H1 (cell line): ENCODE results near the gene PRR7. TPM values are rescaled to one million over a fixed set of nuclear protein-coding genes. Genes with fewer than 3 reads are reported as not detected.

Experiments
- CTCF ChIA-PET: fragments of 300-600 bp; sonication (Branson Sonifier 250); formaldehyde crosslinking; loops from one replicate; lab custom pipeline; 2021; ENCODE audit not compliant: partially characterized antibody; lab: Charles Lee
- POLR2A ChIA-PET: fragments of 300-600 bp; sonication (Branson Sonifier 250); formaldehyde crosslinking; loops from one replicate; lab custom pipeline; 2021; ENCODE audit warnings: inconsistent platforms; ENCODE audit not compliant: partially characterized antibody; lab: Charles Lee
- DNase-seq, 2 experiments: peaks; one replicate each; pipeline versions ENCODE4 v3.0.0 to v3.0.0-alpha.2; 2010 to 2022; ENCODE audit warnings: low spot score in 2 of 2, low read depth in 1 of 2, mixed read lengths in 1 of 2
- FAIRE-seq: peaks from 2 replicates; lab custom pipeline; 2011; peaks lifted over from hg19 to GRCh38; lab: Jason Lieb, UNC
- H2AFZ ChIP-seq: 2 replicates; pipeline ENCODE4 v1.8.1; 2012; ENCODE audit warnings: low read length, inconsistent platforms
- H2AK5ac ChIP-seq: 2 replicates; pipeline ENCODE4 v1.6.1; 2013; ENCODE audit warnings: low read depth, low read length
- H2BK120ac ChIP-seq: replicated peaks from 2 replicates; pipeline ENCODE3; 2013; ENCODE audit warnings: low read depth, low read length, inconsistent platforms
- H2BK12ac ChIP-seq: 2 replicates; pipeline ENCODE4 v1.6.1; 2013; ENCODE audit warnings: low read depth, low read length
- H2BK15ac ChIP-seq: 2 replicates; pipeline ENCODE4 v1.6.1; 2013; ENCODE audit warnings: low read length
- H2BK20ac ChIP-seq: 2 replicates; pipeline ENCODE4 v1.6.1; 2013; ENCODE audit warnings: low read length
- H2BK5ac ChIP-seq: 2 replicates; pipeline ENCODE4 v1.6.1; 2013; ENCODE audit warnings: low read depth, low read length
- H3K14ac ChIP-seq: 2 replicates; pipeline ENCODE4 v1.6.1; 2013; ENCODE audit warnings: inconsistent platforms; ENCODE audit not compliant: insufficient read length
- H3K18ac ChIP-seq: 2 replicates; pipeline ENCODE4 v1.6.1; 2013; ENCODE audit warnings: low read length; ENCODE audit errors: extremely low read depth
- H3K23ac ChIP-seq: 2 replicates; pipeline ENCODE4 v1.6.1; 2013; ENCODE audit warnings: inconsistent platforms; ENCODE audit not compliant: insufficient read length
- H3K23me2 ChIP-seq: 2 replicates; pipeline ENCODE4 v1.6.1; 2013; ENCODE audit warnings: low read depth, low read length
- H3K27ac ChIP-seq: 2 replicates; pipeline ENCODE4 v1.6.1; 2011; ENCODE audit warnings: low read depth, low read length, inconsistent platforms
- H3K27me3 ChIP-seq, 4 experiments: replicated peaks in 1 of 4; 1 replicate in 1 of 4; 2 replicates in 3 of 4; pipeline versions ENCODE4 v1.6.1 to v1.8.1; 2011 to 2013; ENCODE audit warnings: low read length in 3 of 4, mild to moderate bottlenecking in 3 of 4, inconsistent platforms in 2 of 4, mixed read lengths in 2 of 4, moderate library complexity in 1 of 4; ENCODE audit not compliant: control insufficient read depth in 3 of 4, insufficient read depth in 3 of 4; ENCODE audit errors: extremely low read depth in 1 of 4
- H3K36me3 ChIP-seq, 4 experiments: 2 replicates each; pipeline versions ENCODE4 v1.6.1 to v1.8.1; 2011 to 2013; ENCODE audit warnings: mild to moderate bottlenecking in 4 of 4, low read length in 3 of 4, moderate library complexity in 2 of 4, control low read depth in 1 of 4, inconsistent platforms in 1 of 4; ENCODE audit not compliant: insufficient read depth in 4 of 4, control insufficient read depth in 2 of 4
- H3K4ac ChIP-seq: replicated peaks from 2 replicates; pipeline ENCODE3; 2013; ENCODE audit warnings: low read length, low read depth, mixed read lengths, inconsistent platforms; ENCODE audit not compliant: insufficient read length
- H3K4me1 ChIP-seq, 4 experiments: replicated peaks in 1 of 4; 1 replicate in 1 of 4; 2 replicates in 3 of 4; pipeline versions ENCODE4 v1.6.1 to v1.8.1; 2011 to 2013; ENCODE audit warnings: low read length in 3 of 4, inconsistent platforms in 2 of 4, mixed read lengths in 1 of 4; ENCODE audit not compliant: insufficient read depth in 4 of 4, control insufficient read depth in 3 of 4
- H3K4me2 ChIP-seq, 2 experiments: 2 replicates each; pipeline versions ENCODE4 v1.6.1 to v1.8.1; 2011 to 2013; ENCODE audit warnings: low read depth in 2 of 2, low read length in 2 of 2, control low read depth in 1 of 2, inconsistent platforms in 1 of 2, mild to moderate bottlenecking in 1 of 2; ENCODE audit not compliant: insufficient read depth in 1 of 2
- H3K4me3 ChIP-seq, 4 experiments: fragments of 200-600, 300-600 bp in 1 of 4; sonication (generic), shearing (Covaris generic), sonication (Bioruptor Twin) in 1 of 4; 2 replicates each; pipeline versions ENCODE4 v1.5.1 to v1.8.1; 2011 to 2016; ENCODE audit warnings: low read length in 4 of 4, low read depth in 3 of 4, control low read depth in 2 of 4, inconsistent platforms in 2 of 4, mild to moderate bottlenecking in 2 of 4, mixed read lengths in 1 of 4, moderate library complexity in 1 of 4; ENCODE audit not compliant: insufficient read depth in 2 of 4; ENCODE audit errors: extremely low read depth in 1 of 4
- H3K56ac ChIP-seq: replicated peaks from 2 replicates; pipeline ENCODE3; 2013; ENCODE audit warnings: low read depth, mild to moderate bottlenecking, mixed read lengths, low read length, inconsistent platforms; ENCODE audit not compliant: insufficient read length
- H3K79me1 ChIP-seq: 2 replicates; pipeline ENCODE4 v1.6.1; 2013; ENCODE audit warnings: low read depth, low read length, control low read depth
- H3K79me2 ChIP-seq, 2 experiments: 2 replicates each; pipeline versions ENCODE4 v1.6.1 to v1.8.1; 2012 to 2013; ENCODE audit warnings: low read length in 2 of 2, mild to moderate bottlenecking in 2 of 2, inconsistent platforms in 1 of 2; ENCODE audit not compliant: insufficient read depth in 2 of 2, control insufficient read depth in 1 of 2
- H3K9ac ChIP-seq, 4 experiments: replicated peaks in 1 of 4; 1 replicate in 1 of 4; 2 replicates in 3 of 4; pipeline versions ENCODE4 v1.6.1 to v1.8.1; 2011 to 2013; ENCODE audit warnings: low read depth in 3 of 4, low read length in 3 of 4, control low read depth in 2 of 4, mild to moderate bottlenecking in 2 of 4, moderate library complexity in 2 of 4, inconsistent platforms in 1 of 4; ENCODE audit errors: extremely low read depth in 1 of 4
- H3K9me3 ChIP-seq, 2 experiments: 2 replicates each; pipeline versions ENCODE4 v1.6.1 to v1.8.1; 2012 to 2013; ENCODE audit warnings: mild to moderate bottlenecking in 2 of 2, moderate library complexity in 2 of 2, control low read depth in 1 of 2, inconsistent platforms in 1 of 2, low read depth in 1 of 2, low read length in 1 of 2, mixed read lengths in 1 of 2; ENCODE audit not compliant: insufficient read depth in 2 of 2
- H4K20me1 ChIP-seq, 2 experiments: replicated peaks in 1 of 2; 2 replicates each; pipeline versions ENCODE3 to v1.8.1; 2011 to 2013; ENCODE audit warnings: inconsistent platforms in 2 of 2, low read length in 2 of 2, mild to moderate bottlenecking in 1 of 2; ENCODE audit not compliant: insufficient read depth in 2 of 2, control insufficient read depth in 1 of 2
- H4K5ac ChIP-seq: 2 replicates; pipeline ENCODE4 v1.6.1; 2013; ENCODE audit warnings: low read length, low read depth, mixed read lengths, inconsistent platforms; ENCODE audit not compliant: insufficient read length
- H4K8ac ChIP-seq: 2 replicates; pipeline ENCODE4 v1.8.0; 2013; ENCODE audit warnings: mild to moderate bottlenecking, moderate library complexity, low read length, inconsistent platforms; ENCODE audit not compliant: insufficient read depth; ENCODE audit errors: extremely low read depth
- H4K91ac ChIP-seq: replicated peaks from 2 replicates; pipeline ENCODE3; 2013; ENCODE audit warnings: low read length, mixed read lengths, inconsistent platforms; ENCODE audit not compliant: insufficient read length
- CBX5 ChIP-seq: fragments of 300-800, 300-1000 bp; sonication (generic); IDR thresholded peaks from 2 replicates; pipeline ENCODE4 v1.7.1; 2016; ENCODE audit warnings: antibody characterized with exemption, low read length, low read depth
- CEBPB ChIP-seq: IDR thresholded peaks from 2 replicates; pipeline ENCODE4 v1.6.1; 2012; ENCODE audit warnings: low read depth, low read length
- EZH2 ChIP-seq: fragments of 200-600 bp; sonication (generic); IDR thresholded peaks from 2 replicates; pipeline ENCODE4 v1.7.1; 2012; ENCODE audit warnings: low read depth, mild to moderate bottlenecking, moderate library complexity, low read length, inconsistent platforms; ENCODE audit not compliant: severe bottlenecking
- HDAC2 ChIP-seq, 2 experiments: fragments of 300-600 bp in 1 of 2; sonication (generic) in 1 of 2; IDR thresholded peaks; 2 replicates each; pipeline ENCODE4 v1.6.1; 2011 to 2012; ENCODE audit warnings: low read depth in 2 of 2, low read length in 2 of 2, mild to moderate bottlenecking in 2 of 2, moderate library complexity in 2 of 2, borderline replicate concordance in 1 of 2, inconsistent platforms in 1 of 2
- KDM1A ChIP-seq: fragments of 200-600, 300-600 bp; sonication (generic); IDR thresholded peaks from 2 replicates; pipeline ENCODE4 v1.7.1; 2016; ENCODE audit warnings: mild to moderate bottlenecking, low read length, borderline replicate concordance
- KDM4A ChIP-seq: IDR thresholded peaks from one replicate; pipeline ENCODE4 v1.7.1; 2012; ENCODE audit warnings: low read depth, mild to moderate bottlenecking, moderate library complexity, low read length, inconsistent platforms; ENCODE audit not compliant: severe bottlenecking
- NANOG ChIP-seq: IDR thresholded peaks from 2 replicates; pipeline ENCODE4 v1.6.1; 2011; ENCODE audit warnings: low read length, low read depth, mild to moderate bottlenecking, inconsistent platforms; ENCODE audit not compliant: insufficient read depth, poor library complexity, severe bottlenecking
- SIN3A ChIP-seq, 2 experiments: IDR thresholded peaks in 1 of 2; conservative IDR thresholded peaks in 1 of 2; 2 replicates each; pipeline ENCODE4 v1.6.1; 2011 to 2012; ENCODE audit warnings: low read length in 2 of 2, improper control_type of control experiment in 1 of 2, low read depth in 1 of 2, mild to moderate bottlenecking in 1 of 2
- SP4 ChIP-seq: IDR thresholded peaks from 2 replicates; pipeline ENCODE4 v1.6.1; 2012; ENCODE audit warnings: low read length, inconsistent platforms
- WGBS, 2 experiments: shearing (Covaris generic) in 1 of 2; methylation state at CpG; one replicate each; pipeline versions ENCODE4 v1.1.6 to v1.1.7; 2013 to 2015; ENCODE audit warnings: low lambda C conversion rate in 2 of 2, mixed read lengths in 2 of 2, inconsistent platforms in 1 of 2, low coverage in 1 of 2, missing lambda C conversion rate in 1 of 2; ENCODE audit not compliant: insufficient replicate concordance in 2 of 2, insufficient coverage in 1 of 2, insufficient read length in 1 of 2; ENCODE audit errors: extremely low coverage in 1 of 2, missing lambda C conversion rate in 1 of 2; 5-methylcytosine and 5-hydroxymethylcytosine counted together
- polyA plus RNA-seq, 7 experiments: library from polyadenylated mRNA; depleted of rRNA in 3 of 7; stranded (reverse) in 5 of 7; unstranded in 2 of 7; fragments of >200 nt in 5 of 7; fragments of 200-250 nt in 2 of 7; gene quantifications; 1 replicate in 5 of 7; 2 replicates in 1 of 7; 4 replicates in 1 of 7; pipeline versions ENCODE4 v1.2.1 to v1.2.3, GENCODE V29; 2011 to 2013; ENCODE audit warnings: missing spikeins in 2 of 7, mixed read lengths in 2 of 7
- total RNA-seq: library from RNA; stranded (reverse); fragmentation: NEBNext Ultra II Directional; extraction: Animal tissue kit (Norgen Biotek cat#: 25700); gene quantifications from 2 replicates; pipeline ENCODE4 v1.2.1, GENCODE V29; 2021

Gene PRR7
- total and polyA plus RNA-seq, 2 of the 8 experiments (the other 6 are each of a cell fraction or from before 2014, with no cell fraction given), result 8.0 to 11.8 TPM

DNA sequence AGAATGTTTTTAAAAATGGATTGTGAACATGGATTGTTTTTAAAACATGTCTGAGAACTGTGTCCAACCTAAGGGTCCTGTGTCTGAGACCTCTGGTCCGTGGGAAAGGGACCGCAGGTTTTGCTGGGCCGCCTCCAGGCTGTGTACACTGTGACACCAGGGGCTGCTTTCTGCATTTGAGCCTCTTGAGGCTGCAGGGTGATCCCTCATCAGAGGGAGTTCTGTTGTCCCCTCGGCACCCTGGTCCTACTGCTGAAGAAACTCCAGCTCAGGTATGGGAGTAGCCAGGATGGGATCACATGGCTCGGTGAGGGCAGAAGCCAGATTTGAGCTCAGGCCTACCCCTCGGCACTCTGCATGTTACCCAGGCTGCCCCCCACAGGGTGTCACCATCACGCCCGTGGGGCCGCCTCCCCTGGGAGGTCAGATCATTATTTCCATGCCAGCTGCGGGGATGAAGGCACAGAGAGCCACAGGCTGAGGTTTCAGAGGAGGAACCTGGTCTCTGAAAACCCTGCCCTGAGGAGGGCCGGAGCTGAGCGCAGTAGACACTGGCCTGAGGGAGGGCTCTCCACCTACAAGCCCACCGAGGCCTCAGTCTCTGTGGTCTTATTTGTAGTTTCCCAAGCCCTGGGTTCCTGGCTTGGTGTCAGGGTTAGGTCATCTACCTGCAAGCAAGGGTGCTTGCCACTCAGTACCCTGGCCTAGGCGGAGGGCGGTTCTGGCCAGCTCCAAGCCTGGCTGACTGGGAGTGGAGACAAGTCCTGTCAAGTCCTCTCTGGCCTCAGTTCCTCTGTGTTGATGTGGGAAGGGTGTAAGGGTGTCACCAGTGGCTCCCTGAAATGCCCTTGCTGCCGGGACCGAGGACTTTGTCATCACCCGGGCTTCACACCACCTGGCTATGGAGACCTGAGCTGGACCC lies 2.8 kb downstream of the PRR7 start:
- Histone ChIP-seq H4K20me1 (peaks cover 3 to 7% of the 10 kb centered on the region in 2 experiments), H4K8ac (no peak overlapping the region), H3K27me3 (peaks cover 0 to 19% (median 12%) of the 10 kb centered on the region in 4 experiments; a peak in 5 of 7 replicates), H3K79me2 (no peaks in the 10 kb centered on the region), H3K18ac (no peak overlapping the region), H2BK120ac (no peak overlapping the region), H3K9ac (no peak overlapping the region), H3K4me2 (no peak overlapping the region), H3K4ac (no peak overlapping the region), H2AFZ (no peak overlapping the region), H3K9me3 (no peaks in the 10 kb centered on the region), H3K14ac (no peak overlapping the region), H3K23me2 (peaks cover 15% of the 10 kb centered on the region), H2BK12ac (0 out of 2 replicates have a peak overlapping the region, but pooled peaks have one; percentile 39), H2BK20ac (no peak overlapping the region), H3K36me3 (no peaks in the 10 kb centered on the region), H2BK15ac (0 out of 2 replicates have a peak overlapping the region, but pooled peaks have one; percentile 16), H3K4me1 (peaks cover 0 to 39% (median 19%) of the 10 kb centered on the region in 4 experiments; a peak in 6 of 7 replicates), H4K91ac (no peak overlapping the region), H3K56ac (no peak overlapping the region), H3K23ac (no peak overlapping the region), H3K4me3 (no peak overlapping the region), H2BK5ac (no peak overlapping the region), H3K27ac (no peak overlapping the region), H3K79me1 (no peaks in the 10 kb centered on the region; the same call in none of the 2 replicates), H2AK5ac (peak overlapping the region; percentile 72; the same call in 1 of the 2 replicates), H4K5ac (no peak overlapping the region)
- ChIA-PET POLR2A (interaction anchor here (0.6 to 67.5 kb wide), 13 partner anchors 20 to 317 kb away, joined by 3 to 3349 read pairs (median 17); partner anchors contain the start of genes DBN1, DOK3, GRK6 and PDLIM7), CTCF (interaction anchor here (1.1 to 23.6 kb wide), 14 partner anchors 8 to 141 kb away, joined by 3 to 430 read pairs (median 10); partner anchors contain the start of genes F12, GRK6, PFN3 and PRR7)
- DNase-seq (no peak), FAIRE-seq (no peak)
- TF ChIP-seq KDM4A (no peak), SP4 (no peak), EZH2 (no peak), NANOG (no peak), KDM1A (no peak), HDAC2 (IDR thresholded peaks at IDR 0.05; ENCODE audit: borderline replicate concordance in 1 of 2, low read depth in 2 of 2, low read length in 2 of 2) (no peak), CEBPB (no peak), SIN3A (conservative IDR thresholded peaks at IDR 0.05 in 1 of 2, IDR thresholded peaks at IDR 0.05 in 1 of 2; ENCODE audit: low read depth in 1 of 2, low read length in 2 of 2) (no peak), CBX5 (no peak)
- WGBS, 2 experiments, result 87% methylated on average over 16 of the region's 18 CpGs; no CpG with 5 or more reads in 1 of the 2 experiments
